BE2C (cell line): Measurements from ENCODE around the gene TXLNB.

Source experiments
- DNase-seq: peaks from one replicate; pipeline ENCODE4 v3.0.0-alpha.2; 2020
- H3K27me3 ChIP-seq: fragments of 250-450 bp; sonication (Bioruptor Pico); 2 replicates; pipeline ENCODE4 v1.5.1; 2020; ENCODE audit warnings: mild to moderate bottlenecking
- H3K36me3 ChIP-seq: fragments of 250-450 bp; sonication (Bioruptor Pico); 2 replicates; pipeline ENCODE4 v1.5.1; 2020; ENCODE audit warnings: mild to moderate bottlenecking
- H3K4me1 ChIP-seq: fragments of 250-450 bp; sonication (Bioruptor Pico); 2 replicates; pipeline ENCODE4 v1.5.1; 2020
- H3K4me3 ChIP-seq: 2 replicates; pipeline ENCODE4 v1.5.1; 2011; ENCODE audit warnings: low read depth, low read length
- H3K9me3 ChIP-seq: fragments of 250-450 bp; sonication (Bioruptor Pico); 2 replicates; pipeline ENCODE4 v1.5.1; 2020
- TF ChIP-seq, protein P1 (sequence below): IDR thresholded peaks from 2 replicates; pipeline ENCODE4 v1.5.1; 2012; ENCODE audit warnings: mild to moderate bottlenecking, low read depth, low read length

TXLNB gene

DNA sequence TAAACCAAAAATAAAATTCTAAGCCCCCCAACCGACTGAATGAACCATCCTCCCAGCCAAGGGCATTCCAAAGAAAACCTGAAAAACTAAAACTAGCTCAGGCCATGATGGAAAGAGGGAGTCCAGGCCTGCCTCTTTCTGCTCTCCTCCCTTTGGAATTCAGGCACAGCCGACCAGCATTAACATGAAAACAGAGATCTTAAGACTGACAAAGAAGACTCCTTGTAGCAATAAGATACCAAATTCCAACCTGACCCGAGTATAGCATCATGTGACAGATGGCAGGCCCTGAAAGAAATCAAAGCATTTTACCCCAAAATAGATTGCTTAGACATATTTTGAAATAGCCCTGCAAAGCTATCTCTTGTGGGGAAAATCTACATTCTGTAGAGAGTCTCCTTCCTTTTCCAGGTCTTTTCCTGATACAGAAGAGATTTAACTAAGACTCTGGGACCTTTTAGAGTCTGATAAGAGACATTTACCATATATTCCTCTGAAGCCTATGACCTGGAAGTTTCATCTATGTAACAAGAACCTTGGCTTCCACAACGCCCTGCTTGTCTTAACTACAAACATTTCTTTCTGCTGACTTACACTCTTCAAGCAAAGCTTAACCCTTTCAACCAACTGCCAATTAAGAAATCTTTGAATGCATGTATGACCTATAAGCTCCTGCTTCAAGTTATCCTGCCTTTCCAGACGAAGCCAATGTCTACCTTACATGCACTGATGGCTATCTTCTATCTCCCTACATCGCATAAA, 22.2 kb upstream of the TXLNB start:
- no peak overlapping the region for H3K4me3 ChIP-seq

DNA sequence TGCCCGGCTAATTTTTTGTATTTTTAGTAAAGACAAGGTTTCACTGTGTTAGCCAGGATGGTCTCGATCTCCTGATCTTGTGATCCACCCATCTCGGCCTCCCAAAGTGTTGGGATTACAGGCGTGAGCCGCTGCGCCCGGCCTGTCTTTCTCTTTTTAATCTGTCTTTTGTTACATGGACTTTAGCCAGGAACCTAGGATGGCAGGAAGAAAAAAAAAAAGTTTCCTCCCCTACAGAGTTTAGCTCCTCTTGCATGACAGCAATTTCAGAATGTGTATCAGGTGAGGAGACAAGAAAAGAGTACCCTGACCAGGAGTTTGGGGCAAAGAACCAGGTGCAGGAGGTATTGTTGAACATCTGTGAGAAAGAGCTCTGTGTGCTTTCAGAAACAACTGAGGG, 21.4 kb upstream of the TXLNB start:
- no peaks in the 10 kb centered on the region for H3K27me3 ChIP-seq
- no peaks in the 10 kb centered on the region for H3K9me3 ChIP-seq
- H3K4me3 ChIP-seq = no peak overlapping the region
- no peaks in the 10 kb centered on the region for H3K36me3 ChIP-seq
- TF ChIP-seq, protein P1, sequence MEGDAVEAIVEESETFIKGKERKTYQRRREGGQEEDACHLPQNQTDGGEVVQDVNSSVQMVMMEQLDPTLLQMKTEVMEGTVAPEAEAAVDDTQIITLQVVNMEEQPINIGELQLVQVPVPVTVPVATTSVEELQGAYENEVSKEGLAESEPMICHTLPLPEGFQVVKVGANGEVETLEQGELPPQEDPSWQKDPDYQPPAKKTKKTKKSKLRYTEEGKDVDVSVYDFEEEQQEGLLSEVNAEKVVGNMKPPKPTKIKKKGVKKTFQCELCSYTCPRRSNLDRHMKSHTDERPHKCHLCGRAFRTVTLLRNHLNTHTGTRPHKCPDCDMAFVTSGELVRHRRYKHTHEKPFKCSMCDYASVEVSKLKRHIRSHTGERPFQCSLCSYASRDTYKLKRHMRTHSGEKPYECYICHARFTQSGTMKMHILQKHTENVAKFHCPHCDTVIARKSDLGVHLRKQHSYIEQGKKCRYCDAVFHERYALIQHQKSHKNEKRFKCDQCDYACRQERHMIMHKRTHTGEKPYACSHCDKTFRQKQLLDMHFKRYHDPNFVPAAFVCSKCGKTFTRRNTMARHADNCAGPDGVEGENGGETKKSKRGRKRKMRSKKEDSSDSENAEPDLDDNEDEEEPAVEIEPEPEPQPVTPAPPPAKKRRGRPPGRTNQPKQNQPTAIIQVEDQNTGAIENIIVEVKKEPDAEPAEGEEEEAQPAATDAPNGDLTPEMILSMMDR = no peak
- DNase-seq = no peak
- no peaks in the 10 kb centered on the region for H3K4me1 ChIP-seq

More for the DNA sequence above, 22.2 kb upstream of the TXLNB start:
- TF ChIP-seq, protein P1 = no peak
- H3K4me1 ChIP-seq = no peaks in the 10 kb centered on the region
- H3K27me3 ChIP-seq = no peaks in the 10 kb centered on the region
- no peaks in the 10 kb centered on the region for H3K9me3 ChIP-seq
- DNase-seq = no peak
- H3K36me3 ChIP-seq = no peaks in the 10 kb centered on the region

DNA sequence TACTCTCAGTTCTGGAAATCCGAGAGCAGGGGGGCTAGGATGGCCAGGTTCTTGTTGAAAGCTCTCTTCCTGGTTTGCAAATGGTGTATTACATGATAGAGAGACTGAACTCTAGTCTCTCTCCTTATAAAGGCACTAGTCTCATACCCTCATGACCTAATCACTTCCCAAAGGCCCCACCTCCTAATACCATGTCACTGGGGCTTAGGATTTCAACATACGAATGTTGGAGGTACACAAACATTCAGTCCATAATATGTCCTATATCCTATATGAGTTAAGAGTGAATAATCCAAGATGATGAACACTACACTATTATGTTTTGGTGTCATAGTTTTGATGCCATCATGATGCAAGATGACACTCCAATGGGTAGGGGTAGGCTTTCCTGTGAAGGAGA, 20.0 kb upstream of the TXLNB start:
- no peaks in the 10 kb centered on the region for H3K27me3 ChIP-seq
- DNase-seq = no peak
- H3K36me3 ChIP-seq = no peaks in the 10 kb centered on the region
- TF ChIP-seq, protein P1 = no peak
- H3K4me3 ChIP-seq = no peak overlapping the region
- no peaks in the 10 kb centered on the region for H3K9me3 ChIP-seq
- H3K4me1 ChIP-seq = no peaks in the 10 kb centered on the region

DNA sequence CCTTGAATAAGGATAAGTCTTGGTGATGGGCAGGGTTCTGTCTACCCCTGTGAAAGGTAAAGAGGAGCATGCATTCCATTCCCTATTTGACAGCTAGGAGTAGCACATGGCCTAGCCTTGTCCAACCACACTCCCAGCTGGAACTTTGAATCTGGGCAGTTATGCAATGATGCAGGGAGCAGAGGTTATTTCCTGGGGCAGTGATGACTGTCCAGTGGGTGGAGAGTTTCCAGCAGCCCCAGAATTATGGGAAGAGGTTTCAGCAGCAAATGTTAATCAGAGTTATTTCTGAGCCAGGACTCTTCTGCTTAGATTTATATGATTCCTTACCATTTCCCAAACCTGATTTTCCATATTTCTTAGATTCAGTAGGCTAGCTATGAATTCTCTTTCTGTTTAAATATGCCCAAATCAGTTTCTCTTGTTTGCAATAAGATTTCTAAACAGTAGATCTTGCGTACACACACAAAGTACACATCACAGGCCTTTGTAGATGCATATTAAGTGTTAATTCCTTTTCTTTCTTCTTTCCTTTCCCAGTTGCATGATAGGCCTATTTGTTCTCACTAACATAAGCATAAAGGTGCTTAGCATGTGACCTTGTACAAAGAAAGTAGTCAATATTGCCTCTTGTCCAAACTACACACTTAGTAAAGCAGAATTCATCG, 17.3 kb upstream of the TXLNB start:
- TF ChIP-seq, protein P1 = no peak
- no peak for DNase-seq
- H3K4me1 ChIP-seq = no peaks in the 10 kb centered on the region

DNA sequence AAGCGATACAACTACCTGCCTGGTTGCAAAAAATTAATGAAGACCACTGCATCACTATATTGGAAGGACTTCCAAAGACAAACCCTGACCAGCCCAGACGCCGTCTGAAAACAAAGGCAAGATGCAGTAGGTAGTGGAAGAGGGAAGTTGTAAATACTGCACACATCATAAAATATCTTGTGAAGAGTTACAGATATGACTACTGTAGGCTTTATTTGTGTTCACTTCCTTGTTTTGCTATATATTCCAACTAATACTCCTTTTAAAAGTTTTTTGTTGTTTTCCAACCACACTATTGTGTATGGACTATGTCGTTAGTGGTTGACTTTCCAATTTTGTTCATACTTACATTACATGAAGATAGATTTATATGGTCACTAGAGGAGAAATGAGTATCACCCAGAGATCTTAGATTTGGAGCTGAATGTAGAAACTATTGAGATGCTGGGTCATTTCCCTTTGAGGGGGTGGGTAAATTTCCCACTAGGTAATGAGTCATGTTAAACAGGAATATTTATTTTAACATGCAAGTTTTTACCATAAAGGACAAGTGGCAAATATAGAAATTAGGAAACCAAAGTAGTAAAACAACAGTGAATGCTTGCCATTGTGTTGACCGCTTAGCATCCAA, 16.6 kb upstream of the TXLNB start:
- TF ChIP-seq, protein P1 = no peak
- Histone ChIP-seq H3K27me3 (no peaks in the 10 kb centered on the region), H3K4me1 (no peaks in the 10 kb centered on the region), H3K4me3 (no peak overlapping the region), H3K9me3 (no peaks in the 10 kb centered on the region), H3K36me3 (no peaks in the 10 kb centered on the region)
- no peak for DNase-seq

More for the DNA sequence above, 17.3 kb upstream of the TXLNB start:
- no peaks in the 10 kb centered on the region for H3K27me3 ChIP-seq
- no peak overlapping the region for H3K4me3 ChIP-seq
- H3K36me3 ChIP-seq = no peaks in the 10 kb centered on the region
- H3K9me3 ChIP-seq = no peaks in the 10 kb centered on the region
